IPS DF 6.9 (cell line): ENCODE data around the gene GDF9.

Experiments
- DNase-seq: peaks from one replicate; pipeline ENCODE4 v3.0.0-alpha.2; 2013; ENCODE audit warnings: low read depth, low spot score
- H3K27ac ChIP-seq: one replicate; pipeline ENCODE4 v1.5.1; 2013; ENCODE audit warnings: low read length, control low read depth
- H3K27me3 ChIP-seq: 2 replicates; pipeline ENCODE4 v1.6.1; 2013; ENCODE audit warnings: mild to moderate bottlenecking, low read length; ENCODE audit not compliant: control insufficient read depth, insufficient read depth
- H3K36me3 ChIP-seq: 2 replicates; pipeline ENCODE4 v1.6.1; 2013; ENCODE audit warnings: low read length; ENCODE audit not compliant: control insufficient read depth, insufficient read depth
- H3K4me1 ChIP-seq: 2 replicates; pipeline ENCODE4 v1.6.1; 2013; ENCODE audit warnings: low read length; ENCODE audit not compliant: control insufficient read depth, insufficient read depth
- H3K4me3 ChIP-seq: 2 replicates; pipeline ENCODE4 v1.5.1; 2013; ENCODE audit warnings: mild to moderate bottlenecking, low read length
- H3K9me3 ChIP-seq: 2 replicates; pipeline ENCODE4 v1.6.1; 2013; ENCODE audit warnings: low read length, inconsistent platforms; ENCODE audit not compliant: control insufficient read depth, insufficient read depth
- WGBS: extraction: QIAGEN DNeasy Blood & Tissue Kit; methylation state at CpG from one replicate; pipeline ENCODE4 v1.1.7; 2013; ENCODE audit warnings: mixed read lengths, missing lambda C conversion rate; ENCODE audit not compliant: insufficient read length, insufficient coverage; 5-methylcytosine and 5-hydroxymethylcytosine counted together

GDF9 gene

GRCh38 chr5:132866342-132867045, at the start of gene GDF9, which contains the start of gene UQCRQ:
TSS of gene GDF9 (minus strand) at chr5:132866469. CDS start at chr5:132864533, 1,936 bp downstream.
TSS of gene UQCRQ (plus strand) at chr5:132866642. CDS start at chr5:132866882, 240 bp downstream.
- WGBS = no CpG with 5 or more reads among the region's 55 CpGs
- peak; percentile 100 for DNase-seq
- H3K36me3 ChIP-seq = peaks cover 2% of the 10 kb centered on the region; the same call in 1 of the 2 replicates
- H3K27me3 ChIP-seq = no peaks in the 10 kb centered on the region
- no peak within 1 kb of the TSS for H3K27ac ChIP-seq
- no peaks in the 10 kb centered on the region for H3K9me3 ChIP-seq
- peaks cover 4% of the 10 kb centered on the region; the same call in 1 of the 2 replicates for H3K4me1 ChIP-seq
- peak within 1 kb of the TSS; percentile 59 for H3K4me3 ChIP-seq

GRCh38 chr5:132915681-132916080, 49.4 kb upstream of the GDF9 start:
- H3K9me3 ChIP-seq = no peaks in the 10 kb centered on the region
- no peaks in the 10 kb centered on the region for H3K4me1 ChIP-seq
- no peaks in the 10 kb centered on the region for H3K27me3 ChIP-seq
- no peaks in the 10 kb centered on the region; the same call in 1 of the 2 replicates for H3K36me3 ChIP-seq
- no peak for DNase-seq
- no CpG with 5 or more reads among the region's 5 CpGs for WGBS
- no peak overlapping the region for H3K4me3 ChIP-seq
- H3K27ac ChIP-seq = no peak overlapping the region

- Histone ChIP-seq H3K27me3 (no peaks in the 10 kb centered on the region), H3K27ac (no peak overlapping the region), H3K36me3 (no peaks in the 10 kb centered on the region; the same call in 1 of the 2 replicates), H3K4me1 (no peaks in the 10 kb centered on the region), H3K4me3 (no peak overlapping the region), H3K9me3 (no peaks in the 10 kb centered on the region)
- no CpG with 5 or more reads among the region's 1 CpG for WGBS
- DNase-seq = no peak
These were observed 43.4 kb upstream of the GDF9 start for GRCh38 chr5:132909702-132910101.

- WGBS = no CpG with 5 or more reads among the region's 2 CpGs
These were observed 40.9 kb upstream of the GDF9 start for GRCh38 chr5:132907161-132907560.

GRCh38 chr5:132905938-132906337, 39.7 kb upstream of the GDF9 start:
- Histone ChIP-seq H3K4me1 (no peaks in the 10 kb centered on the region), H3K27me3 (no peaks in the 10 kb centered on the region), H3K36me3 (no peaks in the 10 kb centered on the region), H3K4me3 (no peak overlapping the region), H3K27ac (no peak overlapping the region), H3K9me3 (no peaks in the 10 kb centered on the region)
- no peak for DNase-seq
- WGBS = no CpG with 5 or more reads among the region's 2 CpGs

More at GRCh38 chr5:132907161-132907560, 40.9 kb upstream of the GDF9 start:
- no peaks in the 10 kb centered on the region for H3K9me3 ChIP-seq
- H3K27me3 ChIP-seq = no peaks in the 10 kb centered on the region
- no peak overlapping the region for H3K4me3 ChIP-seq
- H3K36me3 ChIP-seq = no peaks in the 10 kb centered on the region
- no peak for DNase-seq
- H3K4me1 ChIP-seq = no peaks in the 10 kb centered on the region
- no peak overlapping the region for H3K27ac ChIP-seq

- H3K9me3 ChIP-seq = no peaks in the 10 kb centered on the region
- DNase-seq = no peak
- no peaks in the 10 kb centered on the region for H3K4me1 ChIP-seq
- H3K27ac ChIP-seq = no peak overlapping the region
- no CpG with 5 or more reads among the region's 3 CpGs for WGBS
- H3K4me3 ChIP-seq = no peak overlapping the region
- H3K27me3 ChIP-seq = no peaks in the 10 kb centered on the region
- peaks cover 3% of the 10 kb centered on the region; the same call in 1 of the 2 replicates for H3K36me3 ChIP-seq
These were observed 35.5 kb upstream of the GDF9 start for GRCh38 chr5:132901730-132902129.

GRCh38 chr5:132901036-132901435, 34.8 kb upstream of the GDF9 start:
- Histone ChIP-seq H3K27ac (no peak overlapping the region), H3K9me3 (no peaks in the 10 kb centered on the region), H3K4me1 (no peaks in the 10 kb centered on the region), H3K4me3 (no peak overlapping the region), H3K36me3 (peaks cover 8% of the 10 kb centered on the region; the same call in 1 of the 2 replicates), H3K27me3 (no peaks in the 10 kb centered on the region)
- no CpG with 5 or more reads among the region's 4 CpGs for WGBS
- no peak for DNase-seq

GRCh38 chr5:132898094-132898493, 31.8 kb upstream of the GDF9 start:
- peaks cover 13% of the 10 kb centered on the region; the same call in 1 of the 2 replicates for H3K36me3 ChIP-seq
- DNase-seq = no peak
- H3K4me3 ChIP-seq = no peak overlapping the region
- H3K4me1 ChIP-seq = no peaks in the 10 kb centered on the region
- no peaks in the 10 kb centered on the region for H3K27me3 ChIP-seq
- H3K27ac ChIP-seq = no peak overlapping the region
- H3K9me3 ChIP-seq = no peaks in the 10 kb centered on the region
- no CpG with 5 or more reads among the region's 3 CpGs for WGBS

- no peaks in the 10 kb centered on the region for H3K9me3 ChIP-seq
- peaks cover 16% of the 10 kb centered on the region; the same call in 1 of the 2 replicates for H3K36me3 ChIP-seq
- no peak overlapping the region for H3K27ac ChIP-seq
- no peak for DNase-seq
- H3K4me3 ChIP-seq = no peak overlapping the region
- H3K27me3 ChIP-seq = no peaks in the 10 kb centered on the region
- H3K4me1 ChIP-seq = no peaks in the 10 kb centered on the region
- no CpG with 5 or more reads among the region's 7 CpGs for WGBS
These were observed 30.4 kb upstream of the GDF9 start for GRCh38 chr5:132896685-132897084.

- Histone ChIP-seq H3K27me3 (no peaks in the 10 kb centered on the region), H3K9me3 (no peaks in the 10 kb centered on the region), H3K27ac (no peak overlapping the region), H3K4me3 (no peak overlapping the region), H3K36me3 (peaks cover 16% of the 10 kb centered on the region; the same call in 1 of the 2 replicates), H3K4me1 (no peaks in the 10 kb centered on the region)
- WGBS = no CpG with 5 or more reads among the region's 4 CpGs
- DNase-seq = no peak
These were observed 29.5 kb upstream of the GDF9 start for GRCh38 chr5:132895719-132896305.
